HL-60 (cell line): Measurements from ENCODE around the gene SCO1.

Experiments used
- DNase-seq, 2 experiments: peaks; one replicate each; pipeline ENCODE4 v3.0.0-alpha.2; 2010 to 2020; ENCODE audit warnings: low read depth in 1 of 2, low spot score in 1 of 2
- H3K27ac ChIP-seq: fragments of 250-450 bp; sonication (Bioruptor Pico); replicated peaks from 2 replicates; pipeline ENCODE4 v1.5.1; 2020; ENCODE audit warnings: mild to moderate bottlenecking, moderate library complexity
- H3K27me3 ChIP-seq: fragments of 250-450 bp; sonication (Bioruptor Pico); 2 replicates; pipeline ENCODE4 v1.5.1; 2021; ENCODE audit warnings: mild to moderate bottlenecking, moderate library complexity; ENCODE audit not compliant: insufficient read depth, poor library complexity, severe bottlenecking
- H3K4me3 ChIP-seq: replicated peaks from 2 replicates; pipeline ENCODE4 v1.5.1; 2011; ENCODE audit warnings: mild to moderate bottlenecking, control low read depth, low read length; ENCODE audit not compliant: insufficient read depth
- GABPA ChIP-seq: IDR thresholded peaks from 2 replicates; pipeline ENCODE4 v1.6.1; 2012; ENCODE audit warnings: low read depth
- POLR2AphosphoS5 ChIP-seq: IDR thresholded peaks from 2 replicates; pipeline ENCODE4 v1.6.1; 2012; ENCODE audit warnings: low read depth
- REST ChIP-seq: IDR thresholded peaks from 2 replicates; pipeline ENCODE4 v1.6.1; 2012; ENCODE audit warnings: low read depth; ENCODE audit not compliant: insufficient replicate concordance
- SPI1 ChIP-seq: IDR thresholded peaks from 2 replicates; pipeline ENCODE4 v1.6.1; 2012; ENCODE audit warnings: low read depth, mild to moderate bottlenecking, borderline replicate concordance
- TF ChIP-seq, protein P1 (sequence below): IDR thresholded peaks from one replicate; pipeline ENCODE4 v1.5.1; 2011; ENCODE audit warnings: low read length, control low read depth, inconsistent platforms; ENCODE audit not compliant: insufficient read depth

Gene SCO1

DNA sequence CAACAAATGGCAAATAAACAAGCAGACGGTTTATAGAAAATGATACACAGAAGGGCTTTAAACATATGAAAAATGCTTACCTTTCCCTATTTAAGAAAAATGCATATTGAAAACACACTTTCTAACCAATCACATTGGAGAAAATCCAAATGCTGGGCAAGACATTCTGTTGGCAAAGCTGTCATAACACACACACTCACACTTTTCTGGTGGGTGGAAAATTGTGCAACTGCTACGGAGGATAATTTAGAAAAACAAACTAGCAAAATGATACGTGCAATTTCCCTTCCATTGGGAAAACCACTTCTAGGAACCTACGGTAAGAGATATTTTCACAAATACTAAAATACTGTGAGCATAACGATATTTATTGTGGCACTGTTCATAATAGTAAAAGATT lies 30.4 kb downstream of the SCO1 start:
- H3K27me3 ChIP-seq = no peaks in the 10 kb centered on the region
- H3K27ac ChIP-seq = no peak overlapping the region
- no peak overlapping the region for H3K4me3 ChIP-seq
- no peak for DNase-seq
- TF ChIP-seq, protein P1, sequence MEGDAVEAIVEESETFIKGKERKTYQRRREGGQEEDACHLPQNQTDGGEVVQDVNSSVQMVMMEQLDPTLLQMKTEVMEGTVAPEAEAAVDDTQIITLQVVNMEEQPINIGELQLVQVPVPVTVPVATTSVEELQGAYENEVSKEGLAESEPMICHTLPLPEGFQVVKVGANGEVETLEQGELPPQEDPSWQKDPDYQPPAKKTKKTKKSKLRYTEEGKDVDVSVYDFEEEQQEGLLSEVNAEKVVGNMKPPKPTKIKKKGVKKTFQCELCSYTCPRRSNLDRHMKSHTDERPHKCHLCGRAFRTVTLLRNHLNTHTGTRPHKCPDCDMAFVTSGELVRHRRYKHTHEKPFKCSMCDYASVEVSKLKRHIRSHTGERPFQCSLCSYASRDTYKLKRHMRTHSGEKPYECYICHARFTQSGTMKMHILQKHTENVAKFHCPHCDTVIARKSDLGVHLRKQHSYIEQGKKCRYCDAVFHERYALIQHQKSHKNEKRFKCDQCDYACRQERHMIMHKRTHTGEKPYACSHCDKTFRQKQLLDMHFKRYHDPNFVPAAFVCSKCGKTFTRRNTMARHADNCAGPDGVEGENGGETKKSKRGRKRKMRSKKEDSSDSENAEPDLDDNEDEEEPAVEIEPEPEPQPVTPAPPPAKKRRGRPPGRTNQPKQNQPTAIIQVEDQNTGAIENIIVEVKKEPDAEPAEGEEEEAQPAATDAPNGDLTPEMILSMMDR = no peak
- TF ChIP-seq SPI1 (no peak), POLR2AphosphoS5 (no peak), REST (no peak), GABPA (no peak)

GRCh38 chr17:10664571-10664970 lies 32.8 kb downstream of the SCO1 start:
- DNase-seq = no peak
- TF ChIP-seq, protein P1 = no peak
- no peak for TF ChIP-seq POLR2AphosphoS5
- no peak for TF ChIP-seq GABPA
- no peak for TF ChIP-seq SPI1
- no peak for TF ChIP-seq REST
- Histone ChIP-seq H3K27me3 (no peaks in the 10 kb centered on the region), H3K4me3 (no peak overlapping the region), H3K27ac (no peak overlapping the region)

GRCh38 chr17:10663231-10663630 lies 34.1 kb downstream of the SCO1 start:
- TF ChIP-seq REST (no peak), POLR2AphosphoS5 (no peak), GABPA (no peak), SPI1 (no peak)
- TF ChIP-seq, protein P1 = no peak
- H3K27me3 ChIP-seq = no peaks in the 10 kb centered on the region
- H3K4me3 ChIP-seq = no peak overlapping the region
- no peak overlapping the region for H3K27ac ChIP-seq
- no peak for DNase-seq
